Measurements from ENCODE around the gene MPPE1.

The MPPE1 gene

GRCh38 chr18:11884396-11885030 is 23.6 kb downstream of the MPPE1 start:
- DNase-seq (ENCODE audit: low read depth in 1 of 2, low spot score in 1 of 2) = no peak

GRCh38 chr18:11883153-11883552 is 25.0 kb downstream of the MPPE1 start:
- DNase-seq (ENCODE audit: low read depth in 1 of 2, low spot score in 1 of 2) = no peak

GRCh38 chr18:11882636-11883035 is 25.5 kb downstream of the MPPE1 start:
- DNase-seq (ENCODE audit: low read depth in 1 of 2, low spot score in 1 of 2) = no peak

GRCh38 chr18:11880586-11881304 is 27.4 kb downstream of the MPPE1 start:
- no peak for DNase-seq (ENCODE audit: low read depth in 1 of 2, low spot score in 1 of 2)

GRCh38 chr18:11877497-11878135 is 30.5 kb downstream of the MPPE1 start:
- no peak for DNase-seq (ENCODE audit: low read depth in 1 of 2, low spot score in 1 of 2)

- no peak for DNase-seq (ENCODE audit: low read depth in 1 of 2, low spot score in 1 of 2)
Observed at GRCh38 chr18:11874676-11875075, 33.4 kb downstream of the MPPE1 start.

GRCh38 chr18:11873670-11874340 is 34.3 kb downstream of the MPPE1 start:
- DNase-seq (ENCODE audit: low read depth in 1 of 2, low spot score in 1 of 2) = no peak

GRCh38 chr18:11872479-11873136 is 35.5 kb downstream of the MPPE1 start:
- no peak for DNase-seq (ENCODE audit: low read depth in 1 of 2, low spot score in 1 of 2)

- no peak for DNase-seq (ENCODE audit: low read depth in 1 of 2, low spot score in 1 of 2)
Observed at GRCh38 chr18:11871501-11871900, 36.6 kb downstream of the MPPE1 start.

GRCh38 chr18:11868230-11868629 is 39.9 kb downstream of the MPPE1 start:
- no peak for DNase-seq (ENCODE audit: low read depth in 1 of 2, low spot score in 1 of 2)

GRCh38 chr18:11866764-11867163 is 41.4 kb downstream of the MPPE1 start:
- DNase-seq (ENCODE audit: low read depth in 1 of 2, low spot score in 1 of 2) = no peak

- no peak for DNase-seq (ENCODE audit: low read depth in 1 of 2, low spot score in 1 of 2)
Observed at GRCh38 chr18:11866329-11866728, 41.8 kb downstream of the MPPE1 start.

- DNase-seq (ENCODE audit: low read depth in 1 of 2, low spot score in 1 of 2) = no peak
Observed at GRCh38 chr18:11865071-11865470, 43.0 kb downstream of the MPPE1 start.

- DNase-seq (ENCODE audit: low read depth in 1 of 2, low spot score in 1 of 2) = no peak
Observed at GRCh38 chr18:11864471-11864870, 43.6 kb downstream of the MPPE1 start.

- no peak for DNase-seq (ENCODE audit: low read depth in 1 of 2, low spot score in 1 of 2)
Observed at GRCh38 chr18:11862468-11863137, 45.5 kb downstream of the MPPE1 start.

GRCh38 chr18:11861583-11862288 is 46.4 kb downstream of the MPPE1 start:
- no peak for DNase-seq (ENCODE audit: low read depth in 1 of 2, low spot score in 1 of 2)

- DNase-seq (ENCODE audit: low read depth in 1 of 2, low spot score in 1 of 2) = no peak
Observed at GRCh38 chr18:11860594-11861450, 47.3 kb downstream of the MPPE1 start.

GRCh38 chr18:11859903-11860407 is 48.2 kb downstream of the MPPE1 start:
- DNase-seq (ENCODE audit: low read depth in 1 of 2, low spot score in 1 of 2) = no peak

- DNase-seq (ENCODE audit: low read depth in 1 of 2, low spot score in 1 of 2) = no peak
Observed at GRCh38 chr18:11859282-11859830, 48.8 kb downstream of the MPPE1 start.
